WERI-Rb-1 (cell line): ENCODE measurements around the gene ACSM4.

Experiments
- DNase-seq: peaks from one replicate; pipeline ENCODE4 v3.0.0-alpha.2; 2020
- H3K27ac ChIP-seq: fragments of 250-450 bp; sonication (Bioruptor Pico); 2 replicates; pipeline ENCODE4 v1.5.1; 2020; ENCODE audit warnings: mild to moderate bottlenecking, moderate library complexity
- H3K27me3 ChIP-seq: fragments of 250-450 bp; sonication (Bioruptor Pico); 2 replicates; pipeline ENCODE4 v1.5.1; 2021; ENCODE audit warnings: mild to moderate bottlenecking, low read depth, moderate library complexity; ENCODE audit not compliant: insufficient read depth, severe bottlenecking
- H3K36me3 ChIP-seq: fragments of 250-450 bp; sonication (Bioruptor Pico); 2 replicates; pipeline ENCODE4 v1.5.1; 2020; ENCODE audit warnings: mild to moderate bottlenecking, moderate library complexity
- H3K4me3 ChIP-seq: 2 replicates; pipeline ENCODE4 v1.5.1; 2011; ENCODE audit warnings: low read depth, mild to moderate bottlenecking, control low read depth, low read length
- H3K9me3 ChIP-seq: fragments of 250-450 bp; sonication (Bioruptor Pico); 2 replicates; pipeline ENCODE4 v1.5.1; 2021; ENCODE audit warnings: mild to moderate bottlenecking, moderate library complexity; ENCODE audit not compliant: severe bottlenecking
- TF ChIP-seq, protein P1 (sequence below): IDR thresholded peaks from 2 replicates; pipeline ENCODE4 v1.5.1; 2011; ENCODE audit warnings: low read depth, mild to moderate bottlenecking, control low read depth, inconsistent platforms, low read length

The ACSM4 gene

DNA sequence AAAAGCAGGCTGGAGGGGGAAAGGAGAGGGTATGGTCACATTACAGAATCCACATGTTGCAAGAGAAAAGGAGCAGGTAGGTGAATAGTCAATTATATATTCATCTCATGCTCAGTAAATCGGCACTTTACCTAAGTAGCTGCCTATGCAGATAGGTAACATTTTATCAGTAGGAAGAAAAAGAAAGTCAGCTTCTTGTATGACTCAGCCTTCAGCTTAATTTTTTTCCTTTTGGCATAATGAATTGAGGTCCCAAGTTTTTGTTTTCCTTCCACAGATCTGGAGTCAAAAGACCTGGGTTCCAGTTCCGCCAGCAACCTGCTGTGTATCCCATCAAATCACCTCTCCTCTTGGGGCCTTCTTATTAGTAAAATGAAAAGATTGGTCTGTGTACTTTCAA, 6.0 kb upstream of the ACSM4 start:
- Histone ChIP-seq H3K9me3 (no peaks in the 10 kb centered on the region), H3K4me3 (no peak overlapping the region), H3K27me3 (peaks cover 17% of the 10 kb centered on the region), H3K36me3 (no peaks in the 10 kb centered on the region), H3K27ac (no peak overlapping the region)
- no peak for DNase-seq
- TF ChIP-seq, protein P1, sequence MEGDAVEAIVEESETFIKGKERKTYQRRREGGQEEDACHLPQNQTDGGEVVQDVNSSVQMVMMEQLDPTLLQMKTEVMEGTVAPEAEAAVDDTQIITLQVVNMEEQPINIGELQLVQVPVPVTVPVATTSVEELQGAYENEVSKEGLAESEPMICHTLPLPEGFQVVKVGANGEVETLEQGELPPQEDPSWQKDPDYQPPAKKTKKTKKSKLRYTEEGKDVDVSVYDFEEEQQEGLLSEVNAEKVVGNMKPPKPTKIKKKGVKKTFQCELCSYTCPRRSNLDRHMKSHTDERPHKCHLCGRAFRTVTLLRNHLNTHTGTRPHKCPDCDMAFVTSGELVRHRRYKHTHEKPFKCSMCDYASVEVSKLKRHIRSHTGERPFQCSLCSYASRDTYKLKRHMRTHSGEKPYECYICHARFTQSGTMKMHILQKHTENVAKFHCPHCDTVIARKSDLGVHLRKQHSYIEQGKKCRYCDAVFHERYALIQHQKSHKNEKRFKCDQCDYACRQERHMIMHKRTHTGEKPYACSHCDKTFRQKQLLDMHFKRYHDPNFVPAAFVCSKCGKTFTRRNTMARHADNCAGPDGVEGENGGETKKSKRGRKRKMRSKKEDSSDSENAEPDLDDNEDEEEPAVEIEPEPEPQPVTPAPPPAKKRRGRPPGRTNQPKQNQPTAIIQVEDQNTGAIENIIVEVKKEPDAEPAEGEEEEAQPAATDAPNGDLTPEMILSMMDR: no peak

- TF ChIP-seq, protein P1: no peak
- Histone ChIP-seq H3K27me3 (peaks cover 10% of the 10 kb centered on the region), H3K27ac (no peak overlapping the region), H3K4me3 (no peak overlapping the region), H3K36me3 (no peaks in the 10 kb centered on the region), H3K9me3 (no peaks in the 10 kb centered on the region)
- no peak for DNase-seq
Observed at GRCh38 chr12:7302266-7302986, 1.4 kb upstream of the ACSM4 start.

DNA sequence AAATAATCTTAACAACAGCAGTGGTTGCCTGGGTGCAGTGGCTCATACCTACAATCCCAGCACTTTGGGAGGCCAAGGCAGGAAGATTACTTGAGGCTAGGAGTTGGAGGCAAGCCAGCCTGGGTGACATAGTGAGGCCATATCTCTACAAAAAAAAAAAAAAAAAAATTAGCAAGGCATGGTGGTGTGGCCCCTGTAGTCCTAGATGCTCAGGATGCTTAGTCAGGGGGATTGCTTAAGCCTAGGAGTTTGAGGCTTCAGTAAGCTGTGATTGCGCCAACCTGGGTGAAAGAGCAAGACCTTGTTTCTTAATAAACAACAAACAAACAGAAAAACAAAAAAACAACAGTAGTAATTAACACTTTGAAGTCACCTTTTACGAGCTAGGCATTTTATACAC, 642 bp upstream of the ACSM4 start:
- H3K27ac ChIP-seq: no peak overlapping the region
- TF ChIP-seq, protein P1: no peak
- DNase-seq: no peak
- H3K9me3 ChIP-seq: no peaks in the 10 kb centered on the region
- no peaks in the 10 kb centered on the region for H3K36me3 ChIP-seq
- peaks cover 6% of the 10 kb centered on the region for H3K27me3 ChIP-seq
- no peak overlapping the region for H3K4me3 ChIP-seq

GRCh38 chr12:7304456-7304855, 584 bp downstream of the ACSM4 start:
- peaks cover 6% of the 10 kb centered on the region for H3K27me3 ChIP-seq
- TF ChIP-seq, protein P1: no peak
- no peak overlapping the region for H3K4me3 ChIP-seq
- H3K9me3 ChIP-seq: no peaks in the 10 kb centered on the region
- no peak overlapping the region for H3K27ac ChIP-seq
- no peaks in the 10 kb centered on the region for H3K36me3 ChIP-seq
- DNase-seq: no peak

GRCh38 chr12:7310070-7310469, 6.2 kb downstream of the ACSM4 start:
- H3K36me3 ChIP-seq: no peaks in the 10 kb centered on the region
- no peak for DNase-seq
- no peaks in the 10 kb centered on the region for H3K9me3 ChIP-seq
- TF ChIP-seq, protein P1: no peak
- H3K27ac ChIP-seq: no peak overlapping the region
- peaks cover 3% of the 10 kb centered on the region for H3K27me3 ChIP-seq
- no peak overlapping the region for H3K4me3 ChIP-seq

GRCh38 chr12:7319930-7320329, 16.1 kb downstream of the ACSM4 start:
- peaks cover 10% of the 10 kb centered on the region for H3K27me3 ChIP-seq
- H3K27ac ChIP-seq: no peak overlapping the region
- H3K4me3 ChIP-seq: no peak overlapping the region
- H3K9me3 ChIP-seq: no peaks in the 10 kb centered on the region
- no peak for DNase-seq
- no peaks in the 10 kb centered on the region for H3K36me3 ChIP-seq
- TF ChIP-seq, protein P1: no peak
